Hepatocyte (in vitro differentiated cells): ENCODE data around the gene CRIP3. TPM values are rescaled to one million over a fixed set of nuclear protein-coding genes. Genes with fewer than 3 reads are reported as not detected.

Experiments
- DNase-seq: peaks from one replicate; pipeline ENCODE4 v3.0.0-alpha.2; 2016; ENCODE audit warnings: low spot score
- H2AFZ ChIP-seq: fragments of 200-600 bp; sonication (generic); 2 replicates; pipeline ENCODE4 v1.6.0; 2016; ENCODE audit warnings: antibody characterized with exemption, mild to moderate bottlenecking
- H3K27ac ChIP-seq: fragments of 200-600 bp; sonication (generic); 2 replicates; pipeline ENCODE4 v1.5.1; 2016; ENCODE audit warnings: mild to moderate bottlenecking
- H3K27me3 ChIP-seq: fragments of 200-600 bp; sonication (generic); 2 replicates; pipeline ENCODE4 v1.6.1; 2016
- H3K36me3 ChIP-seq: fragments of 200-600 bp; sonication (generic); replicated peaks from 2 replicates; pipeline ENCODE4 v1.5.1; 2016; ENCODE audit warnings: low read depth; ENCODE audit not compliant: insufficient read depth
- H3K4me1 ChIP-seq: fragments of 200-600 bp; sonication (generic); 2 replicates; pipeline ENCODE4 v1.5.1; 2016; ENCODE audit warnings: mild to moderate bottlenecking, moderate library complexity; ENCODE audit not compliant: insufficient read depth
- H3K4me2 ChIP-seq: fragments of 200-600 bp; sonication (generic); 2 replicates; pipeline ENCODE4 v1.6.0; 2016
- H3K4me3 ChIP-seq: fragments of 200-600 bp; sonication (generic); 2 replicates; pipeline ENCODE4 v1.5.1; 2016; ENCODE audit warnings: mild to moderate bottlenecking
- H3K79me2 ChIP-seq: fragments of 200-600 bp; sonication (generic); 2 replicates; pipeline ENCODE4 v1.6.0; 2017; ENCODE audit warnings: mild to moderate bottlenecking
- H3K9me2 ChIP-seq: fragments of 200-600 bp; sonication (generic); replicated peaks from 2 replicates; pipeline ENCODE4 v1.6.0; 2017; ENCODE audit warnings: mild to moderate bottlenecking; ENCODE audit not compliant: insufficient read depth
- H3K9me3 ChIP-seq: fragments of 200-600 bp; sonication (generic); 2 replicates; pipeline ENCODE4 v1.5.1; 2016; ENCODE audit warnings: low read depth, mild to moderate bottlenecking
- H4K20me1 ChIP-seq: fragments of 200-600 bp; sonication (generic); 2 replicates; pipeline ENCODE4 v1.6.0; 2016; ENCODE audit warnings: mild to moderate bottlenecking; ENCODE audit not compliant: insufficient read depth, poor library complexity, severe bottlenecking
- EZH2 ChIP-seq: fragments of 200-600 bp; sonication (generic); IDR thresholded peaks from 2 replicates; pipeline ENCODE4 v1.6.1; 2016; ENCODE audit warnings: antibody characterized with exemption, mild to moderate bottlenecking, borderline replicate concordance
- EZH2phosphoT487 ChIP-seq: fragments of 200-600 bp; sonication (generic); IDR thresholded peaks from one replicate; pipeline ENCODE4 v1.6.1; 2018; ENCODE audit warnings: antibody characterized with exemption, mild to moderate bottlenecking, low read depth, moderate library complexity; ENCODE audit not compliant: unreplicated experiment, severe bottlenecking
- WGBS: methylation state at CpG from one replicate; pipeline ENCODE4 v1.1.6; 2016; ENCODE audit warnings: low lambda C conversion rate; ENCODE audit errors: missing lambda C conversion rate; 5-methylcytosine and 5-hydroxymethylcytosine counted together
- polyA plus RNA-seq: library from polyadenylated mRNA; unstranded; fragments of >200 nt; fragmentation: Nextera tagmentation; extraction: Ambion mirVana; gene quantifications from 2 replicates; pipeline ENCODE4 v1.2.1, GENCODE V29; 2016
- small RNA-seq: library from RNA; depleted of rRNA; stranded (forward); fragments of <200 nt; gene quantifications from one replicate; pipeline ENCODE3, GENCODE V24; 2014
- total RNA-seq: library from RNA; depleted of rRNA; stranded (reverse); fragments of >200 nt; gene quantifications from 2 replicates; pipeline ENCODE4 v1.2.3, GENCODE V29; 2014
- TF ChIP-seq, protein P1 (sequence below): fragments of 200-600 bp; sonication (generic); IDR thresholded peaks from 2 replicates; pipeline ENCODE4 v1.5.1; 2016; ENCODE audit warnings: antibody characterized with exemption, mild to moderate bottlenecking; ENCODE audit not compliant: poor library complexity

The CRIP3 gene
- total and polyA plus RNA-seq, 2 experiments from 2014 or later = 0.80 to 1.5 TPM

DNA sequence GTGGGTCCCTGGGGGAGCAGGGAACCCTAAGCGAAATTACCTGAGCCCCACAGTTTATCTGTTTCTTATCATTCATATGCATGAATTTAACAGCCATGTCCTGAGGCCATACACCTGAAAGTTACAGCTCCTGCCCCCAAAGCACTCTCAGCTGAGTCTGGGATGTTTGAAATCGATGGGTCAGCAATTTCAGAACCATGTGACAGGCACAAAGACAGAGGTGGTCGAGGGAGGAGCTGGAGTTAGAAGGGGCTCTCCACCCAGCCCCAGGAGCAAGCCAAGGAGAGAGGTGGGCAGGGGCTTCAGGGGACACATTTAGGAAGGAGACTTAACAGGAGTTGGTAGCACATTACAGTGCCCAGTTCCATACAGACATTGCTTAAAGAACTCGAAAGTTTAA is 50.4 kb downstream of the CRIP3 start:
- Histone ChIP-seq H3K4me3 (no peak overlapping the region), H3K9me2 (no peaks in the 10 kb centered on the region), H3K4me2 (no peak overlapping the region), H3K9me3 (no peaks in the 10 kb centered on the region), H3K27me3 (no peaks in the 10 kb centered on the region), H3K4me1 (peaks cover 7% of the 10 kb centered on the region), H3K79me2 (no peaks in the 10 kb centered on the region), H4K20me1 (no peaks in the 10 kb centered on the region), H3K27ac (no peak overlapping the region), H3K36me3 (no peaks in the 10 kb centered on the region), H2AFZ (no peak overlapping the region)
- no peak for DNase-seq
- WGBS = 63% methylated on average over 4 of the region's 4 CpGs
- TF ChIP-seq, protein P1, sequence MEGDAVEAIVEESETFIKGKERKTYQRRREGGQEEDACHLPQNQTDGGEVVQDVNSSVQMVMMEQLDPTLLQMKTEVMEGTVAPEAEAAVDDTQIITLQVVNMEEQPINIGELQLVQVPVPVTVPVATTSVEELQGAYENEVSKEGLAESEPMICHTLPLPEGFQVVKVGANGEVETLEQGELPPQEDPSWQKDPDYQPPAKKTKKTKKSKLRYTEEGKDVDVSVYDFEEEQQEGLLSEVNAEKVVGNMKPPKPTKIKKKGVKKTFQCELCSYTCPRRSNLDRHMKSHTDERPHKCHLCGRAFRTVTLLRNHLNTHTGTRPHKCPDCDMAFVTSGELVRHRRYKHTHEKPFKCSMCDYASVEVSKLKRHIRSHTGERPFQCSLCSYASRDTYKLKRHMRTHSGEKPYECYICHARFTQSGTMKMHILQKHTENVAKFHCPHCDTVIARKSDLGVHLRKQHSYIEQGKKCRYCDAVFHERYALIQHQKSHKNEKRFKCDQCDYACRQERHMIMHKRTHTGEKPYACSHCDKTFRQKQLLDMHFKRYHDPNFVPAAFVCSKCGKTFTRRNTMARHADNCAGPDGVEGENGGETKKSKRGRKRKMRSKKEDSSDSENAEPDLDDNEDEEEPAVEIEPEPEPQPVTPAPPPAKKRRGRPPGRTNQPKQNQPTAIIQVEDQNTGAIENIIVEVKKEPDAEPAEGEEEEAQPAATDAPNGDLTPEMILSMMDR = no peak
- no peak for TF ChIP-seq EZH2
- no peak for TF ChIP-seq EZH2phosphoT487

DNA sequence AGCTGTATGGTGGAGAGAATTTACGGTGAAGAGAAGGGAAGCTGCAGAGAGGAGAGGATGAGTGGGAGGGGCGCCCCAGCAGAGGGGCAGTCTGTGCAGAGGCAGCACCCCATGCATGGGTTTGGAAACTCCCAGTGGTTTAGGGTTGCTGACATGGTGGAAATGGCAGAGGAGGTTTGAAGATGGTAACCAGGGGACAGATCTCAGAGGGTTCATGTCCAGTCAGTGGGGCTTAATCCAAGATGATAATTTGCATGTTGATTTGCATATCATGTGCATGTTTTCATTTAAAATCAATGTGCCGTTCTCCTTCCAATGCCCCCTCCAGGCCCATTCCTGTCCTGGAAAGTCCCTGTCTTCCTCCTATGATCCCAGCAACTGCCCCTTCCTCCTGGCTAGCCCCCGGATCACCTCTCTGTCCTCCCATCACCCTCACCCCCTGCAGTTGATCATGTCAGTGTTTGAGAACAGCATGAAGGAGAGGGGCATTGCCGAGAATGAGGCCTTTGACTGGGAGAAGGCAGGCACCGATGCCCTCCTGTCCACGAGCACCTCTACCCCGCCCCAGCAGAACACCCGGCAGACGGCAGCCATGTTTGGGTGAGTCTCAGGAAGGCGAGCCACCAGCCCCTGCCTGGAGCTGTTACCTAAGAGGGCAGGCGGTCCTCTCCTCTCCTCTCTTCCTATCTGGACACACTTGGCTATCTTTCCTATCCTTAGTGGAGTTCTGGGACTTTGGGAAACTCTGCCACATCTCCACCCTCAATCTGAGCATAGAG is 51.1 kb downstream of the CRIP3 start:
- peaks cover 3% of the 10 kb centered on the region for H3K4me1 ChIP-seq
- no peak overlapping the region for H2AFZ ChIP-seq
- WGBS = 86% methylated on average over 12 of the region's 12 CpGs
- no peaks in the 10 kb centered on the region for H3K27me3 ChIP-seq
- no peak for DNase-seq
- no peaks in the 10 kb centered on the region for H3K36me3 ChIP-seq
- H3K27ac ChIP-seq = no peak overlapping the region
- H4K20me1 ChIP-seq = no peaks in the 10 kb centered on the region
- no peak for TF ChIP-seq EZH2phosphoT487
- TF ChIP-seq, protein P1 = no peak
- TF ChIP-seq EZH2 = no peak
- no peaks in the 10 kb centered on the region for H3K9me3 ChIP-seq
- H3K4me2 ChIP-seq = no peak overlapping the region
- no peaks in the 10 kb centered on the region for H3K79me2 ChIP-seq
- H3K4me3 ChIP-seq = no peak overlapping the region
- H3K9me2 ChIP-seq = no peaks in the 10 kb centered on the region

DNA sequence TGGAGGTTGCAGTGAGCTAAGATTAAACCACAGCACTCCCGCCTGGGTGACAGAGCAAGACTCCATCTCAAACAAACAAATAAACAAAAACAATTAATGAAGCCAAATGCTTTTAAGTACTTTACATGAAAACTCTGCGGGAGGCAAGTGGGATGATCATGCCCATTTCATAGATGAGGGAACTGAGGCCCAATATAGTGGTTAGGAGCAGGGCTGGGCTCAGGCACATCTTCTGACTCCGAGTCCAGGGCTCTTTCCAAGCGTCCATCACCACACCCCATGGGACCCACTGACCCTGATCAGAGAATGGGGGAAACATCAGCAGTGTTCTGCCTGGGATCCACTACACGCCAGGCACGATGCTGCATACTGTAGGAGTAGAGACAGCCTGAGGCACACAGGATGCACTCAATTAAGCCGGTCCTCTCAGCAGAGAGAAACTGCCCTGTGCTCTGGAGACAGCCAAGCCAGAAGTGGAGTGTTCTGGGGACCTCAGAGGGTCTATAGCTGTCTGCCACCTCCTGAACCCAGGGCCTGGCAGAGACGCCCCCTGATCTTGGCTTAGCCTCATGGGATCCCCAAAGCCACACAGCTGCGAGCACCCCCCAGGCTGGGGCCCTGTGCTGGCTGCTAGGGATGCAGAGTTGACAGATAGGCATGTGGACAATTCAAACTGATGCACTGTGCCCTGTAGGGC is 51.8 kb downstream of the CRIP3 start:
- TF ChIP-seq, protein P1 = no peak
- TF ChIP-seq EZH2 = no peak
- TF ChIP-seq EZH2phosphoT487 = no peak
- H3K4me3 ChIP-seq = no peak overlapping the region
- H3K27ac ChIP-seq = no peak overlapping the region
- H3K79me2 ChIP-seq = no peaks in the 10 kb centered on the region
- H3K27me3 ChIP-seq = peaks cover under 1% of the 10 kb centered on the region
- H3K4me2 ChIP-seq = no peak overlapping the region
- H3K4me1 ChIP-seq = no peaks in the 10 kb centered on the region
- no peak overlapping the region for H2AFZ ChIP-seq
- H4K20me1 ChIP-seq = no peaks in the 10 kb centered on the region
- WGBS = 82% methylated on average over 9 of the region's 9 CpGs
- no peaks in the 10 kb centered on the region for H3K9me3 ChIP-seq
- no peaks in the 10 kb centered on the region for H3K9me2 ChIP-seq
- H3K36me3 ChIP-seq = no peaks in the 10 kb centered on the region
- no peak for DNase-seq

Small RNA genes within 50 kb of the gene (small RNA-seq; reads per million reads assigned to genes)
- gene RPL12P47 = not detected

Other genes starting within 250 kb of the CRIP3 start
- 24.7 and 28.8 TPM in 2 replicates for gene MRPL2, start 249.4 kb downstream of the CRIP3 start, total RNA-seq
- gene MRPL2, start 249.4 kb downstream of the CRIP3 start, polyA plus RNA-seq = 68.4 and 81.8 TPM in 2 replicates
- gene KLC4, start 249.2 kb downstream of the CRIP3 start, total RNA-seq = 73.4 and 73.5 TPM in 2 replicates
- gene KLC4, start 249.2 kb downstream of the CRIP3 start, polyA plus RNA-seq = 67.5 and 68.9 TPM in 2 replicates
- gene PTK7, start 232.5 kb downstream of the CRIP3 start, total RNA-seq = 108 and 127 TPM in 2 replicates
- 159 and 162 TPM in 2 replicates for gene PTK7, start 232.5 kb downstream of the CRIP3 start, polyA plus RNA-seq
- gene SRF, start 137.6 kb downstream of the CRIP3 start, total RNA-seq = 19.1 and 22.0 TPM in 2 replicates
- gene SRF, start 137.6 kb downstream of the CRIP3 start, polyA plus RNA-seq = 7.4 and 9.3 TPM in 2 replicates
- 13.4 and 26.2 TPM in 2 replicates for gene CUL9, start 126.6 kb downstream of the CRIP3 start, total RNA-seq
- gene CUL9, start 126.6 kb downstream of the CRIP3 start, polyA plus RNA-seq = 20.1 and 22.3 TPM in 2 replicates
- 105 and 124 TPM in 2 replicates for gene DNPH1, start 79.3 kb downstream of the CRIP3 start, total RNA-seq
- 136 and 153 TPM in 2 replicates for gene DNPH1, start 79.3 kb downstream of the CRIP3 start, polyA plus RNA-seq
- 0.36 and 1.1 TPM in 2 replicates for gene TTBK1, start 65.3 kb downstream of the CRIP3 start, total RNA-seq
- gene TTBK1, start 65.3 kb downstream of the CRIP3 start, polyA plus RNA-seq = 0.34 and 0.52 TPM in 2 replicates
- 24.3 and 31.5 TPM in 2 replicates for gene SLC22A7, start 10.6 kb downstream of the CRIP3 start, total RNA-seq
- gene SLC22A7, start 10.6 kb downstream of the CRIP3 start, polyA plus RNA-seq = 18.5 and 40.1 TPM in 2 replicates
- 13.4 and 14.4 TPM in 2 replicates for gene ZNF318, start 60.8 kb upstream of the CRIP3 start, total RNA-seq
- 6.4 and 6.9 TPM in 2 replicates for gene ZNF318, start 60.8 kb upstream of the CRIP3 start, polyA plus RNA-seq
- 16.7 and 17.6 TPM in 2 replicates for gene ABCC10, start 118.7 kb upstream of the CRIP3 start, total RNA-seq
- 33.3 and 41.3 TPM in 2 replicates for gene ABCC10, start 118.7 kb upstream of the CRIP3 start, polyA plus RNA-seq
- gene DLK2, start 146.7 kb upstream of the CRIP3 start, total RNA-seq = 0.33 and 0.60 TPM in 2 replicates
- gene DLK2, start 146.7 kb upstream of the CRIP3 start, polyA plus RNA-seq = 1.8 and 2.1 TPM in 2 replicates
- gene TJAP1, start 168.7 kb upstream of the CRIP3 start, total RNA-seq = 14.6 and 16.4 TPM in 2 replicates
- gene TJAP1, start 168.7 kb upstream of the CRIP3 start, polyA plus RNA-seq = 10.3 and 13.8 TPM in 2 replicates
- 0.28 TPM in 1 of 2 replicates, not detected in the other for gene LRRC73, start 201.5 kb upstream of the CRIP3 start, total RNA-seq
- gene LRRC73, start 201.5 kb upstream of the CRIP3 start, polyA plus RNA-seq = 0.07 and 0.22 TPM in 2 replicates
- 179 and 198 TPM in 2 replicates for gene YIPF3, start 208.1 kb upstream of the CRIP3 start, total RNA-seq
- gene YIPF3, start 208.1 kb upstream of the CRIP3 start, polyA plus RNA-seq = 163 and 166 TPM in 2 replicates
- gene POLR1C, start 208.3 kb upstream of the CRIP3 start, total RNA-seq = 26.1 and 37.7 TPM in 2 replicates
- gene POLR1C, start 208.3 kb upstream of the CRIP3 start, polyA plus RNA-seq = 33.7 and 36.2 TPM in 2 replicates